HL-60 (cell line): ENCODE results near the gene CACNG8.

Source experiments
- DNase-seq, 2 experiments: peaks; one replicate each; pipeline ENCODE4 v3.0.0-alpha.2; 2010 to 2020; ENCODE audit warnings: low read depth in 1 of 2, low spot score in 1 of 2
- H3K27ac ChIP-seq: fragments of 250-450 bp; sonication (Bioruptor Pico); replicated peaks from 2 replicates; pipeline ENCODE4 v1.5.1; 2020; ENCODE audit warnings: mild to moderate bottlenecking, moderate library complexity
- H3K27me3 ChIP-seq: fragments of 250-450 bp; sonication (Bioruptor Pico); 2 replicates; pipeline ENCODE4 v1.5.1; 2021; ENCODE audit warnings: mild to moderate bottlenecking, moderate library complexity; ENCODE audit not compliant: insufficient read depth, poor library complexity, severe bottlenecking
- H3K4me3 ChIP-seq: replicated peaks from 2 replicates; pipeline ENCODE4 v1.5.1; 2011; ENCODE audit warnings: mild to moderate bottlenecking, control low read depth, low read length; ENCODE audit not compliant: insufficient read depth
- CTCF ChIP-seq: IDR thresholded peaks from one replicate; pipeline ENCODE4 v1.5.1; 2011; ENCODE audit warnings: low read length, control low read depth, inconsistent platforms; ENCODE audit not compliant: insufficient read depth
- GABPA ChIP-seq: IDR thresholded peaks from 2 replicates; pipeline ENCODE4 v1.6.1; 2012; ENCODE audit warnings: low read depth
- POLR2AphosphoS5 ChIP-seq: IDR thresholded peaks from 2 replicates; pipeline ENCODE4 v1.6.1; 2012; ENCODE audit warnings: low read depth
- REST ChIP-seq: IDR thresholded peaks from 2 replicates; pipeline ENCODE4 v1.6.1; 2012; ENCODE audit warnings: low read depth; ENCODE audit not compliant: insufficient replicate concordance
- SPI1 ChIP-seq: IDR thresholded peaks from 2 replicates; pipeline ENCODE4 v1.6.1; 2012; ENCODE audit warnings: low read depth, mild to moderate bottlenecking, borderline replicate concordance

Gene CACNG8

GRCh38 chr19:53991224-53992113, 28.7 kb downstream of the CACNG8 start, which contains the start of gene CACNG6:
TSS of gene CACNG6 (plus strand) at chr19:53991637. CDS start at chr19:53992878, 1,241 bp downstream.
- no peak within 1 kb of the TSS for H3K4me3 ChIP-seq
- DNase-seq: no peak
- TF ChIP-seq REST (no peak), GABPA (no peak), POLR2AphosphoS5 (no peak), CTCF (no peak), SPI1 (no peak)
- peaks cover 20% of the 10 kb centered on the region for H3K27me3 ChIP-seq
- H3K27ac ChIP-seq: no peak within 1 kb of the TSS

GRCh38 chr19:53992211-53992610, 29.5 kb downstream of the CACNG8 start:
- DNase-seq: no peak
- TF ChIP-seq GABPA (no peak), POLR2AphosphoS5 (no peak), SPI1 (no peak), CTCF (no peak), REST (no peak)
- H3K27ac ChIP-seq: no peak overlapping the region

GRCh38 chr19:53992815-53993214, 30.1 kb downstream of the CACNG8 start:
- Histone ChIP-seq H3K4me3 (no peak overlapping the region), H3K27ac (no peak overlapping the region), H3K27me3 (peaks cover 20% of the 10 kb centered on the region)
- no peak for DNase-seq
- TF ChIP-seq POLR2AphosphoS5 (no peak), GABPA (no peak), CTCF (no peak), REST (no peak), SPI1 (no peak)

More at GRCh38 chr19:53992211-53992610, 29.5 kb downstream of the CACNG8 start:
- Histone ChIP-seq H3K4me3 (no peak overlapping the region), H3K27me3 (peaks cover 20% of the 10 kb centered on the region)
